RPMI8226 (cell line): ENCODE data around the gene PTPRO.

Source experiments
- DNase-seq: peaks from one replicate; pipeline ENCODE4 v3.0.0-alpha.2; 2015

PTPRO gene

GRCh38 chr12:15530361-15530760, 208.1 kb downstream of the PTPRO start:
- DNase-seq, result no peak

- DNase-seq, result peak; percentile 57
These were observed 210.2 kb downstream of the PTPRO start for GRCh38 chr12:15532364-15532977.

GRCh38 chr12:15534322-15534721, 212.0 kb downstream of the PTPRO start:
- DNase-seq, result peak; percentile 40

GRCh38 chr12:15534874-15535273, 212.6 kb downstream of the PTPRO start:
- no peak for DNase-seq

- no peak for DNase-seq
These were observed 213.1 kb downstream of the PTPRO start for GRCh38 chr12:15535352-15535781.

- no peak for DNase-seq
These were observed 214.1 kb downstream of the PTPRO start for GRCh38 chr12:15536446-15536845.

- no peak for DNase-seq
These were observed 216.6 kb downstream of the PTPRO start for GRCh38 chr12:15538881-15539280.

GRCh38 chr12:15540005-15540404, 217.7 kb downstream of the PTPRO start:
- DNase-seq, result no peak

GRCh38 chr12:15540469-15540872, 218.2 kb downstream of the PTPRO start:
- no peak for DNase-seq

GRCh38 chr12:15541996-15542631, 219.8 kb downstream of the PTPRO start:
- DNase-seq, result no peak

GRCh38 chr12:15543347-15543746, 221.0 kb downstream of the PTPRO start:
- DNase-seq, result no peak

- DNase-seq, result no peak
These were observed 222.3 kb downstream of the PTPRO start for GRCh38 chr12:15544589-15544988.

- no peak for DNase-seq
These were observed 223.0 kb downstream of the PTPRO start for GRCh38 chr12:15545334-15545733.

GRCh38 chr12:15546102-15546701, 223.9 kb downstream of the PTPRO start:
- peak; percentile 14 for DNase-seq

GRCh38 chr12:15547063-15547462, 224.8 kb downstream of the PTPRO start:
- DNase-seq, result no peak

GRCh38 chr12:15547691-15548090, 225.4 kb downstream of the PTPRO start:
- peak; percentile 45 for DNase-seq

- DNase-seq, result no peak
These were observed 228.5 kb downstream of the PTPRO start for GRCh38 chr12:15550793-15551192.

GRCh38 chr12:15555446-15555845, 233.1 kb downstream of the PTPRO start:
- DNase-seq, result no peak

GRCh38 chr12:15556411-15557102, 234.2 kb downstream of the PTPRO start:
- DNase-seq, result no peak

- DNase-seq, result no peak
These were observed 236.7 kb downstream of the PTPRO start for GRCh38 chr12:15558915-15559528.

- no peak for DNase-seq
These were observed 239.1 kb downstream of the PTPRO start for GRCh38 chr12:15561396-15561795.

GRCh38 chr12:15562263-15562662, 240.0 kb downstream of the PTPRO start:
- DNase-seq, result no peak

- no peak for DNase-seq
These were observed 241.4 kb downstream of the PTPRO start for GRCh38 chr12:15563663-15564062.
